GM19193 (cell line): ENCODE data around the gene LAIR2.

ENCODE experiments used
- POLR2A ChIP-seq: IDR thresholded peaks from 4 replicates; pipeline ENCODE4 v1.6.1; 2011; ENCODE audit not compliant: insufficient read depth, insufficient read length; ENCODE audit errors: extremely low read depth

The LAIR2 gene

DNA sequence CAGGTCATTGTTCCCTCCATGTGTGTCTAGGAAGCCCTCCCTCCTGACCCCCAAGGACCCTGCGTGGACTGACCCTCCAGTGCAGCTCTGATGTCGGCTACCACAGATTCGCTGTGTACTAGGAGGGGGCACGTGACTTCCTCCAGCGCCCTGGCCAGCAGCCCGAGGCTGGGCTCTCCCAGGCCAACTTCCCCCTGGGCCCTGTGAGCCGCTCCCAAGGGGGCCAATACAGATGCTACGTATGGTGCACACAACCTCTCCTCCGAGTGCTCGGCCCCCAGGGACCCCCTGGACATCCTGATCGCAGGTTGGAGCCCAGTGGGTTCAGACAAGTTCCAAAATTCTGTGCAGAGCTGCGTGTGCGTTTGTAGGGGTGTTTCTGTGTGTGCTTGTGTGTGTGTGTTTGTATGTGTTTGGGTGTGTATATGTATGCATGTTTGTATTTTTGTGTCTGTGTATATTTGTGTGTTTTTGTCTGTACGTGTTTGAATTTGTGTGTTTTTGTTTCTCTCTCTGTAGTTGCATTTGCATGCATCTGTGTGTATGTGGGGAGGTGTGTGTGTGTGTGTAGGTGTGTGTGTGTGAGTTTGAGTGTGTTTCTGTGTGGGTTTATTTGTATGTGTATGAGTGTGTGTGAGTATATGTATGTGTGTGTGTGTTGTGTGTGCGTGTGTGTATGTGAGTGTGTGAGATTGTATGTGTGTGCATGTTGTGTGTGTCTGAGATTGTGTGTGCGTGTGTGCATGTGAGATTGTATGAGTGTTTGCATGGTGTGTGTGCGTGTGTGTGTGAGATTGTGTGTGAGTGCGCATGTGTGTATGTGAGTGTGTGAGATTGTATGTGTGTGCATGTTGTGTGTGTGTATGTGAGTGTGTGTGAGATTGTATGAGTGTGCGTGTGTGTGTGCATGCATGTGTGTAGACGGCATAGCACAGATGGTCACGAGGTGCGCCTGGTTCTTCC, 49.6 kb downstream of the LAIR2 start:
- no peak for TF ChIP-seq POLR2A

DNA sequence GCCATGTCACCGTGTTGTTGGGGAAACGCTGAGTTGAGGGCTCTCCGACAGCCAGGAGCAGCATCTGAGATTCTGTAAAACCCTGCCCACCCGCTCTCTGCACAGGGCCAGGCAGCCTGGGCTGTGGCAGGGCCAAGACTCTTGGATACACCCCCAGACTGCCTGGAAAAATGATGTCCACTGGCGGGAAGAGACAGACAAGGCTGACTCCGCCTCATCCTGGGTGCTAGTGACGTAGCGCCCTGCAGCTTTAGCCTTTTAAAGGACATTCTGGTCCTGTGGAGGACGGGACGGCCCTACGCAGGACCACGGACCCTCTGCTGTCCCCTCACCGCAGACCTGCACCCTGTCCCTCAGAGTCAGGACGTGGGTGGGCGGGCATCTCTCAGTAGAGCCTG, 50.3 kb downstream of the LAIR2 start:
- no peak for TF ChIP-seq POLR2A

DNA sequence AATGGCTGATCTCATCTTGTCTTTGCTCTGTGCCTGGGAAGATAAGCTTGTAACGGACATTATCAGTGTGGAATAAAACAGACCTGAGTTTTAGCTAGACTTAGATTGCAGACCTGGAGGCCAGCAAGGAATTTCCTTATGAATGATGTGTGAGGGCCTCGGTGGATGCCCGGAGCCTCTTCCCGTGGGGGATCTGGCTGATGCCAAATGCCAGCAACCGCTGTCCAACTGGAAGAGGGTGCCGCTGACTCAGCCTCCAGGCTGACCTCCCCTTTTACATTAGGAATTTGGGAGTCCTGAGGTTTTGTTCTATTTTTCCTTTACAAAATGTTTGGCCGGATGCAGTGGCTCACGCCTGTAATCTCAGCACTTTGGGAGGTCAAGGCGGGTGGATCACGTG, 51.4 kb downstream of the LAIR2 start:
- no peak for TF ChIP-seq POLR2A

DNA sequence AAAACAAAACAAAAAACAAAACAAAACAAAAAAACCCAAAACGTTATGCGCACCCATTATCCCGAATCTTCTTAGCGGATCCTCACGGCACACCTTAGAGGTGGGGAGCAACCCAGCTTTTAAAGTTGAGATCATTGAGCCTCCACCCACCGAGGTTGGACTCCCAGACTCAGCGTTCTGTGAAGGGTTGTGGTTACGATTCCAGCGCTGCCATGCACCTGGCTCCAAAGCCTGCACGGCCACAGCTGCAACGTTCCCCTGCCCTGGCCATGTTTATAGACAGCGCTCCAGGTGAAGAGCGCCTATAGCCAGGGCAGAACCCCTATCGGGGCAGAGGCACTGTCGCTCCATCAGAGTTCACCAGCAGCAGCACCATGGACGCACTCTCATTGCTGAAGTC, 52.3 kb downstream of the LAIR2 start:
- no peak for TF ChIP-seq POLR2A

DNA sequence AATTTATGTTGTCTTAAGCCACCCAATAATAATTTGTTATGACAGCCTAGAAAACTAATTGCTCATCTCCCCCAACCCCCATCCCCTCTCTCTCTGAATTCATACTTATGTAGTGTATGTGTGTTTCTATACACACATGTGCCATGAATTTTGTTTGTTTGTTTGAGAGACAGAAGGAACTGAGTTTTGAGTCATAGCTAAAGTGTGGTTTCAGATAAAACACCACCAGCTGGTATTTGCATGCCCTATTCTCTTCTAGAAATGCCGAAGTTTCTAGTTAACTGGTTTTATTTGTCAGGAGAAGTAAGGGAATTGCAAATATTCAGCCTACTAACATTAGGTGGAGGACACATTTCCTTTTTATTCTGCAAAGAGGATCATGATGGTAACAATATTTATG, 53.6 kb downstream of the LAIR2 start:
- TF ChIP-seq POLR2A = no peak

DNA sequence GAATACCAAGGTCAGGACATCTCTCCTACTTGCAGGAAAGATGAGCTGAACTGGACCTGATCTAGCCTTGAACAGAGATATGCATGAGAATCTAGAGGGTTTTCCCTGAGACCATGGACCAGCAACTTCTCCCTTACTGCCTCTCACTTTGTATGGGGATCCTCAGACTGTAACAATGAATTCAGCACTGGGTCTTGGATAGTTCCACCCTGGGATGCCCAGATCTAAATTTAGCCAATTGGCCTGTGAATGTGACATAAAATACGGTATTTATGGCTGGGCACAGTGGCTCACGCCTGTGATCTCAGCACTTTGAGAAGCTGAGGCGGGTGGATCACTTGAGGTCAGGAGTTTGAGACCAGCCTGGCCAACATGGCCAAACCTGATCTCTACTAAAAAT, 55.7 kb downstream of the LAIR2 start:
- no peak for TF ChIP-seq POLR2A
